GM18526 (cell line): ENCODE results near the gene C2CD4C.

Experiments
- POLR2A ChIP-seq: IDR thresholded peaks from 3 replicates; pipeline ENCODE4 v1.6.1; 2011; ENCODE audit not compliant: insufficient read length; ENCODE audit errors: extremely low read depth

C2CD4C gene

GRCh38 chr19:407511-408440 is 1.2 kb downstream of the C2CD4C start:
- no peak for TF ChIP-seq POLR2A

GRCh38 chr19:406971-407510 is 1.9 kb downstream of the C2CD4C start:
- no peak for TF ChIP-seq POLR2A

GRCh38 chr19:406135-406781 is 2.7 kb downstream of the C2CD4C start:
- TF ChIP-seq POLR2A: no peak

DNA sequence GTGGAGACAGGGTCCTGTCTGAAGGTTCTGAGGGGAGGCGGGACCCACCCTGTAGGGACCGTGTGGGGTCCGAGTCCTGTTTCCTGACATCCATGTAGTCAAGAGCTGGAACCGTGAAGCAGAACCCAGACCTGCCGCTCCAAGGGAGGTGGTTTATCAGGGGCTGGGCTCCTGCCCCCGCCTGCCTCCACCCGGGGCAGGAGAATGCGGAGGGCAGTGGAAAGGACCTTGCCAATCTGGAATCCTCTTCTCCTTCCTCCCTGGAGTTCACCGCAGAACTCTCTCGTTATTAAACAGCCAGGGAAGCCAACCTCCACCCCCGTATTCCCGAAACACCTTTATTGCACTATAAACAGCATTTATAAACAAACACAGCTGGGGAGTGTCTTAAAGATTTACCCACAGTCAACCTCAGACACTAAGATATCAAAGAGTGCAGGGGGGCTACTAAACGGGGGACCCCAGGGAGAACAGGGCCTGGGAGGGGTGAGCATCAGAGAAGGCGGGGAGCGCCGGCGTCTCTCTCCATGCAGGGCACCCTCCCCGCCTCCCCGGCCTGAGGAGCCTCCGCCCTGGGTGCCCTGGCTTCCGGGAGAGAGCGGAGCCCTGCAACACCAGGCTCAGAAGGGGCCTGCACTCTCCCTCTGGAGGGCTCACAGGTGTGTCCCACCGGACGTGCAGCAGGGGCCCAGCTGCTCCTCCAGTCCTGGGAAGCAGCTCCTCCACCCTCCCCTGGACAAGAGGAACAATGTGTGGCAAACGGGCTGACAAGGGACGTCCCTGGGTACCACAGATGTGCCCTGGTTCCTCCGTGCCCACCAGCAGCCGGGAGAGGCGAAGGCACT is 3.6 kb downstream of the C2CD4C start:
- no peak for TF ChIP-seq POLR2A

- no peak for TF ChIP-seq POLR2A
These were observed 5.5 kb downstream of the C2CD4C start for GRCh38 chr19:403221-404027.

- TF ChIP-seq POLR2A: no peak
These were observed 6.2 kb downstream of the C2CD4C start for GRCh38 chr19:402786-403185.

DNA sequence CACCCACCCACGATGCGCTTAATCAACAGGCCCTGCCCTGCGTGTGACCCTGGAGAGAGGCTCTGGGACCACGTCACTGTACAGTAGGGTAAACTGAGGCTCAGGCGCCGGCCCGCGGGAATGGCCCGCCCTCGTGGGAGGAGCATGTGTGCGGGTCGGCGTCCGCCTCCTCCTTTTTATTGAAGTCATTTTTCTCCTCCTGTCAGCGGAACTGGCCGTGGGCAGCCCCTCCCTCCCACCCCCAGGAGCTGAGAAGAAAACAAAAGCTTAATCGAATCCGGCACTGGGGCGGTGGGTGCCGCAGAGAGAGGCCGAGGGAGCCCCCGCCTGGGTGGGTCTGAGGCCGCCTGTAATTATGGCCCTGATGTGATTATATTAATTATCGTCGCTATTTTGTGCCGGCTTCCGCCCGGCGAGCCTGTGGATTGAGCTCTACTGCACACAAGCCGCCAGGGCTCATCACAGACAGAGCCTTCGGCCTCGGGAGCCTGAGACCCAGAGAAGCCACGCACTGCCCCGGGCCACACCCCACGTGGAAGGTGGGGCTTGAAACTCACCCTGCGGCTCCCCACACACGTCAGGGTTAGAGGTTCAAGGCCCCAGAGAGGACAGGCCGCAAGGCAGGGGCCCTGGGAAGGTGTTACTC is 7.0 kb downstream of the C2CD4C start:
- TF ChIP-seq POLR2A: no peak

DNA sequence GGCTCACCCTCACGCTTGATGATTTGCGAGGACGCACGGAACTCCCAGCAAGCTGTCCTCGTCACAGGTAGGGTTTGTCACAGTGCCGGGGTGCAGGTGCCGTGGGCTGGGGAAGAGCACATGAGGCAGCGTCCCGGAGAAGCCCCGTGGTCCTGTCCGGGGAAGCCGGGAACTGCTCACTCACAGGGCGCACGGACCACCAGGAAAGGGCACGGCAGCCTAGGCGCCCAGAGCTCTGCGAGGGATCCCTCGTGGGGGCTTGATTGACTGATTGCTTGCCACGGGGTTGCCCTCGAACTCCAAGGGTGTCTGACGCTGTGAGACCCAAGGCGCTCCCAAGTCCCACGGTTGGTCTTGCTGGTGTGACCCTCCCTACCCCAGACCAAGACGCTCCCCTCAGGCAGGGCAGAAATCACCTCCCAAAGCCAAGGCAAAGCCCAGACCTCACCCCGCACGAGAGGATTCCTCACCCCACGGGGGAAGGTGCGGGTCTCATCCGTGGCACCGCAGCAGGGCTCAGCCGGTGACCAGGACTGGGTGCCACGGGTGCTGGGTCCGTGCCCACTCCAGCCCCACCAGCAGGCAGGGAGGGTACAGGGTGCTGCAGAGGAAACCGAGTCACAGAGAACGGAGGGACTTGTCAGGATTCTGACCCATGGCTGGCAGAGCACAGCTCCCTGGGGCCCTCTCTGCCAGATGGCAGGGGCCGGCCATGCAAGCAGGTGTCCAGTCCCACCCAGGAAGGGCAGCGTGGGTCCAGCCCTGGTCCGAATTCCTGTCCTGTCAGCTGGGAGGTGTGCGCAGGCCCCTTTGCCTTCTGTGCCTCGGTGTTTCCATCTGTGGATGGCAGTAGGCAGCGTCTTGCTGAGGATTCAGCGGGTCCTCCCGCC is 7.7 kb downstream of the C2CD4C start:
- no peak for TF ChIP-seq POLR2A

- no peak for TF ChIP-seq POLR2A
These were observed 9.6 kb downstream of the C2CD4C start for GRCh38 chr19:399370-399769.

- no peak for TF ChIP-seq POLR2A
These were observed 10.2 kb downstream of the C2CD4C start for GRCh38 chr19:398719-399118.

GRCh38 chr19:397941-398706 is 10.8 kb downstream of the C2CD4C start:
- TF ChIP-seq POLR2A: no peak

GRCh38 chr19:397321-397720 is 11.6 kb downstream of the C2CD4C start:
- no peak for TF ChIP-seq POLR2A
